DOHH2 (cell line): ENCODE data around the gene ISOC2.
"Not testable (repeated sequence)": the region's sequence is repeated elsewhere in the genome, so short reads cannot be mapped to it uniquely, and the experiment has no call there.

Experiments
- H3F3A ChIP-seq: fragments of 200-600 bp; sonication (generic), shearing (Covaris generic); 2 replicates; pipeline ENCODE4 v1.6.0; 2016; ENCODE audit warnings: antibody characterized with exemption, mild to moderate bottlenecking; ENCODE audit not compliant: control insufficient read depth, insufficient read depth
- H3K27ac ChIP-seq: fragments of 200-600 bp; sonication (generic); 2 replicates; pipeline ENCODE4 v1.5.1; 2014; ENCODE audit warnings: low read depth, mild to moderate bottlenecking, low read length, moderate library complexity
- H3K27me3 ChIP-seq: fragments of 200-600 bp; sonication (generic); 2 replicates; pipeline ENCODE4 v1.6.1; 2014; ENCODE audit warnings: mild to moderate bottlenecking, low read length, mixed read lengths; ENCODE audit not compliant: control insufficient read depth
- H3K36me3 ChIP-seq: fragments of 200-600 bp; sonication (generic); 2 replicates; pipeline ENCODE4 v1.6.1; 2014; ENCODE audit warnings: mild to moderate bottlenecking, low read length, moderate library complexity, mixed read lengths; ENCODE audit not compliant: control insufficient read depth
- H3K4me1 ChIP-seq: fragments of 200-600 bp; sonication (generic); 2 replicates; pipeline ENCODE4 v1.6.1; 2014; ENCODE audit warnings: mild to moderate bottlenecking, low read length, mixed read lengths; ENCODE audit not compliant: control insufficient read depth
- H3K4me2 ChIP-seq: fragments of 200-600 bp; sonication (generic); 2 replicates; pipeline ENCODE4 v1.6.0; 2014; ENCODE audit warnings: mild to moderate bottlenecking, low read length, moderate library complexity
- H3K4me3 ChIP-seq: fragments of 200-600 bp; sonication (generic); 2 replicates; pipeline ENCODE4 v1.5.1; 2014; ENCODE audit warnings: mild to moderate bottlenecking, low read length, mixed read lengths
- H3K79me2 ChIP-seq: fragments of 200-600 bp; sonication (generic); 2 replicates; pipeline ENCODE4 v1.6.1; 2014; ENCODE audit warnings: mild to moderate bottlenecking, low read length, mixed read lengths; ENCODE audit not compliant: control insufficient read depth
- H3K9me2 ChIP-seq: fragments of 200-600 bp; sonication (generic); replicated peaks from 2 replicates; pipeline ENCODE4 v1.6.1; 2014; ENCODE audit warnings: mild to moderate bottlenecking, low read length, mixed read lengths; ENCODE audit not compliant: control insufficient read depth
- H3K9me3 ChIP-seq: fragments of 200-600 bp; sonication (generic); 2 replicates; pipeline ENCODE4 v1.6.1; 2014; ENCODE audit warnings: antibody characterized with exemption, low read length, mixed read lengths; ENCODE audit not compliant: control insufficient read depth, insufficient read depth
- H4K20me1 ChIP-seq: fragments of 200-600 bp; sonication (generic); 2 replicates; pipeline ENCODE4 v1.6.0; 2014; ENCODE audit warnings: low read depth, mild to moderate bottlenecking, antibody characterized with exemption, low read length, moderate library complexity; ENCODE audit not compliant: control insufficient read depth, insufficient read depth
- CTCF ChIP-seq: fragments of 200-600 bp; sonication (generic); IDR thresholded peaks from one replicate; pipeline ENCODE4 v1.5.1; 2014; ENCODE audit warnings: antibody characterized with exemption, mild to moderate bottlenecking, low read depth, low read length; ENCODE audit not compliant: poor library complexity, severe bottlenecking
- EZH2phosphoT487 ChIP-seq: fragments of 200-600 bp; sonication (generic); IDR thresholded peaks from 2 replicates; pipeline ENCODE4 v1.6.1; 2017; ENCODE audit warnings: borderline replicate concordance, mild to moderate bottlenecking, antibody characterized with exemption, low read length, moderate library complexity, mixed read lengths

Gene ISOC2

GRCh38 chr19:55497763-55498162, 36.3 kb upstream of the ISOC2 start:
- H3K79me2 ChIP-seq: no peaks in the 10 kb centered on the region
- 0 out of 2 replicates have a peak, but pooled peaks cover 4% of the 10 kb centered on the region for H3F3A ChIP-seq
- no peaks in the 10 kb centered on the region for H3K36me3 ChIP-seq
- H3K4me1 ChIP-seq: no peaks in the 10 kb centered on the region
- H3K27me3 ChIP-seq: no peaks in the 10 kb centered on the region
- no peaks in the 10 kb centered on the region for H3K9me3 ChIP-seq
- no peak overlapping the region for H3K4me3 ChIP-seq
- no peak overlapping the region for H3K27ac ChIP-seq
- H4K20me1 ChIP-seq: no peaks in the 10 kb centered on the region
- no peak for TF ChIP-seq EZH2phosphoT487
- TF ChIP-seq CTCF: no peak
- H3K4me2 ChIP-seq: no peak overlapping the region
- H3K9me2 ChIP-seq: no peaks in the 10 kb centered on the region

DNA sequence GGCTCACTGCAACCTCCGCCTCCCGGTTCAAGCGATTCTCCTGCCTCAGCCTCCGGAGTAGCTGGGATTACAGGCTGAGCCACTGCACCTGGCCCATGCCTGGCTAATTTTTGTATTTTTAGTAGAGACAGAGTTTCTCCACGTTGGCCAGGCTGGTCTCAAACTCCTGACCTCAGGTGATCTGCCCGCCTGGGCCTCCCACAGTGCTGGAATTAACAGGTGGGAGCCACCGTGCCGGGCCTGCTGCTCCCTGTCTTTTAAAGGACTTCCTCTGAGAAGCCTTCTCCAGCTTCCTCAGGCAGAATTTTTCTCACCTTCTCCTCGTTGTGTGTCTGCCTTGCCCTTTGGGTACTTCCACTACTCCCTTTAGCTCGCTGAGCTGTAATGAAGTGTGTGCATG, 35.4 kb upstream of the ISOC2 start:
- H3K9me2 ChIP-seq, H3K27me3 ChIP-seq, H3K4me1 ChIP-seq, H4K20me1 ChIP-seq, H3F3A ChIP-seq, H3K36me3 ChIP-seq, H3K9me3 ChIP-seq, H3K79me2 ChIP-seq, H3K27ac ChIP-seq, H3K4me2 ChIP-seq, H3K4me3 ChIP-seq: not testable (repeated sequence)

DNA sequence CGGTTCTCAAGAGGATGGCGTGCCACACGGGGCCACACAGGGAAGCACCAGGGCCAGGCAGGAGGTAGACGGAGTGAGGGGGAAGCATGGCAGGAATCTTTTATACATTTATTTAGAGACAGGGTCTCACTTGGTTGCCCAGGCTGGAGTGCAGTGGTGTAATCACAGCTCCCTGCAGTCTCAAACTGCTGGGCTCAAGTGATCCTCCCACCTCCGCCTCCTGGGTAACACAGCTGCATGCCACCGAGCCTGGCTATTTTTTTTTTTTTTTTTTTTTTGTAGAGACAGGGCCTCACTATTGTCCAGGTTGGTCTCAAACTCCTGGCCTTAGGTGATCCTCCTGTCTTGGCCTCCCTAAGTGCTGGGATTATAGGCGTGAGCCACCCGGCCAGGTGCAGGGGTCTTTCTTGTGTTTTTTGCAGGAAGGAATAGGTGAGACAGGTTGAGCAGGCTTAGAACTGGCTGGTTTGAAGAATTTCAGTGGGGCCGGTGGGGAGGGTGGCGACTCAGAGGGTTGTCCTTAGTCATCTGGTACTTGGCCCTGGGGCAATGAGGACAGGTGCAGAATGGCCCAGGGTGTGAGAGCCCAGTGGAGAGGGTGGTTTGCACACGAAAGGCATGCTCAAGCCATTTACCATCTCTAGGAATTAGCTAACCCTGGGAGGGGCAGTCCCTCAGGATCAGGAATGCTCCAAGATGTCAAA, 34.4 kb upstream of the ISOC2 start:
- H3K9me3 ChIP-seq: no peaks in the 10 kb centered on the region
- H3K27ac ChIP-seq: no peak overlapping the region
- H3K79me2 ChIP-seq: no peaks in the 10 kb centered on the region
- no peak overlapping the region for H3K4me2 ChIP-seq
- H3K36me3 ChIP-seq: no peaks in the 10 kb centered on the region
- H3K27me3 ChIP-seq: no peaks in the 10 kb centered on the region
- TF ChIP-seq CTCF: no peak
- no peak for TF ChIP-seq EZH2phosphoT487
- no peaks in the 10 kb centered on the region for H3F3A ChIP-seq
- H3K9me2 ChIP-seq: no peaks in the 10 kb centered on the region
- H3K4me1 ChIP-seq: no peaks in the 10 kb centered on the region
- H4K20me1 ChIP-seq: no peaks in the 10 kb centered on the region
- H3K4me3 ChIP-seq: no peak overlapping the region

- Histone ChIP-seq H3F3A (no peaks in the 10 kb centered on the region), H3K27me3 (no peaks in the 10 kb centered on the region), H3K27ac (no peak overlapping the region), H3K4me1 (no peaks in the 10 kb centered on the region), H3K36me3 (no peaks in the 10 kb centered on the region), H3K79me2 (no peaks in the 10 kb centered on the region), H3K4me3 (no peak overlapping the region), H3K4me2 (no peak overlapping the region), H4K20me1 (no peaks in the 10 kb centered on the region), H3K9me2 (no peaks in the 10 kb centered on the region), H3K9me3 (no peaks in the 10 kb centered on the region)
- no peak for TF ChIP-seq CTCF
- TF ChIP-seq EZH2phosphoT487: no peak
These were observed 32.8 kb upstream of the ISOC2 start for GRCh38 chr19:55494172-55494761.
